ENCODE results near the gene CLEC2A. TPM values are rescaled to one million over a fixed set of nuclear protein-coding genes. Genes with fewer than 3 reads are reported as not detected.
"Not testable (repeated sequence)": the region's sequence is repeated elsewhere in the genome, so short reads cannot be mapped to it uniquely, and the experiment has no call there.

Gene CLEC2A, protein sequence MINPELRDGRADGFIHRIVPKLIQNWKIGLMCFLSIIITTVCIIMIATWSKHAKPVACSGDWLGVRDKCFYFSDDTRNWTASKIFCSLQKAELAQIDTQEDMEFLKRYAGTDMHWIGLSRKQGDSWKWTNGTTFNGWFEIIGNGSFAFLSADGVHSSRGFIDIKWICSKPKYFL
- not detected for total RNA-seq
- polyA plus RNA-seq: 0.11 TPM
- long read RNA-seq, donor 1: 0 reads
- long read RNA-seq, donor 2: 0 reads
- long read RNA-seq, donor 3: 0 reads
- long read RNA-seq, donor 4: 0 reads
- long read RNA-seq, donor 5: 0 reads
- long read RNA-seq, donor 6: 0 reads
- long read RNA-seq, donor 7: 0 reads
- long read RNA-seq, donor 8: 0 reads
- long read RNA-seq, donor 9: 0 reads
- long read RNA-seq, donor 10: 0 reads

- Histone ChIP-seq H3K4me3 (ENCODE audit: low read length in 2 of 2) (no peak within 1 kb of the TSS), H3K27ac (ENCODE audit: low read depth in 1 of 2, low read length in 1 of 2) (no peak within 1 kb of the TSS), H3K36me3 (ENCODE audit: control insufficient read depth in 2 of 2, insufficient read depth in 2 of 2, low read length in 1 of 2) (no peaks in the 10 kb centered on the region), H3K27me3 (ENCODE audit: control insufficient read depth in 2 of 2, insufficient read depth in 1 of 2, low read length in 1 of 2) (no peaks in the 10 kb centered on the region), H3K9me3 (ENCODE audit: control insufficient read depth in 2 of 2, insufficient read depth in 1 of 2, low read length in 1 of 2) (no peaks in the 10 kb centered on the region), H3K4me1 (ENCODE audit: control insufficient read depth in 2 of 2, insufficient read depth in 2 of 2, low read length in 2 of 2) (no peaks in the 10 kb centered on the region)
- 98% methylated on average over 6 of the region's 6 CpGs for WGBS
- no peak for DNase-seq (ENCODE audit: low read depth in 6 of 9, low spot score in 9 of 9)
These were observed at the start of gene CLEC2A for GRCh38 chr12:9932270-9932669. TSS of gene CLEC2A (minus strand) at chr12:9932370. CDS start at chr12:9932329, 41 bp downstream.

DNA sequence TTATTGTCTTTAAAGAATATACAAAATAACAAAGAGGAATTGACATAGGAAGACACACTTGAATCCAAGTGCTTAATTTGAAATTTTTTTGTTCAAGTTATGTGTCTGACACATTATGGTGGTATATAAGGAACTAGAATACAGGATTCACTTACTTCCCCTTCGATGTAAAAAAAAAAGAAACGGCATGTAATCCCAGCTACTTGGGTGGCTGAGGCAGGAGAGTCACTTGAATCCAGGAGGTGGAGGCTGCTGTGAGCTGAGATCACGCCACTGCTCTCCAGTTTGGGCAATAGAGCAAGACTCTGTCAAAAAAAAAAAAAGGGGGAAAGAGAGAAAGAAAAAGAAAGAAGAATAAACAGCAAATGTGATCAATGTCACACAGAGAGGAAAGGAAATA is 48.0 kb upstream of the CLEC2A start:
- Histone ChIP-seq H3K4me1 (ENCODE audit: control insufficient read depth in 2 of 2, insufficient read depth in 2 of 2, low read length in 2 of 2) (no peaks in the 10 kb centered on the region), H3K27me3 (ENCODE audit: control insufficient read depth in 2 of 2, insufficient read depth in 1 of 2, low read length in 1 of 2) (no peaks in the 10 kb centered on the region), H3K4me3 (ENCODE audit: low read length in 2 of 2) (no peak overlapping the region), H3K9me3 (ENCODE audit: control insufficient read depth in 2 of 2, insufficient read depth in 1 of 2, low read length in 1 of 2) (peaks cover 0 to 9% of the 10 kb centered on the region in 2 donors), H3K36me3 (ENCODE audit: control insufficient read depth in 2 of 2, insufficient read depth in 2 of 2, low read length in 1 of 2) (no peaks in the 10 kb centered on the region), H3K27ac (ENCODE audit: low read depth in 1 of 2, low read length in 1 of 2) (no peak overlapping the region)
- no peak for DNase-seq (ENCODE audit: low read depth in 6 of 9, low spot score in 9 of 9)
- 80% methylated on average over 3 of the region's 3 CpGs for WGBS

- H3K27me3 ChIP-seq (ENCODE audit: control insufficient read depth in 2 of 2, insufficient read depth in 1 of 2, low read length in 1 of 2): no peaks in the 10 kb centered on the region
- no peaks in the 10 kb centered on the region for H3K4me1 ChIP-seq (ENCODE audit: control insufficient read depth in 2 of 2, insufficient read depth in 2 of 2, low read length in 2 of 2)
- no peak for DNase-seq (ENCODE audit: low read depth in 6 of 9, low spot score in 9 of 9)
- H3K4me3 ChIP-seq (ENCODE audit: low read length in 2 of 2): no peak overlapping the region
- no peaks in the 10 kb centered on the region for H3K36me3 ChIP-seq (ENCODE audit: control insufficient read depth in 2 of 2, insufficient read depth in 2 of 2, low read length in 1 of 2)
- peaks cover 0 to 9% of the 10 kb centered on the region in 2 donors for H3K9me3 ChIP-seq (ENCODE audit: control insufficient read depth in 2 of 2, insufficient read depth in 1 of 2, low read length in 1 of 2)
- no peak overlapping the region for H3K27ac ChIP-seq (ENCODE audit: low read depth in 1 of 2, low read length in 1 of 2)
These were observed 45.7 kb upstream of the CLEC2A start for GRCh38 chr12:9977916-9978315.

GRCh38 chr12:9976626-9977025 is 44.5 kb upstream of the CLEC2A start:
- H3K27me3 ChIP-seq (ENCODE audit: control insufficient read depth in 2 of 2, insufficient read depth in 1 of 2, low read length in 1 of 2); H3K9me3 ChIP-seq (ENCODE audit: control insufficient read depth in 2 of 2, insufficient read depth in 1 of 2, low read length in 1 of 2); H3K36me3 ChIP-seq (ENCODE audit: control insufficient read depth in 2 of 2, insufficient read depth in 2 of 2, low read length in 1 of 2); H3K4me3 ChIP-seq (ENCODE audit: low read length in 2 of 2); H3K4me1 ChIP-seq (ENCODE audit: control insufficient read depth in 2 of 2, insufficient read depth in 2 of 2, low read length in 2 of 2); DNase-seq (ENCODE audit: low read depth in 6 of 9, low spot score in 9 of 9); H3K27ac ChIP-seq (ENCODE audit: low read depth in 1 of 2, low read length in 1 of 2): not testable (repeated sequence)
- 73% methylated on average over 5 of the region's 5 CpGs for WGBS

DNA sequence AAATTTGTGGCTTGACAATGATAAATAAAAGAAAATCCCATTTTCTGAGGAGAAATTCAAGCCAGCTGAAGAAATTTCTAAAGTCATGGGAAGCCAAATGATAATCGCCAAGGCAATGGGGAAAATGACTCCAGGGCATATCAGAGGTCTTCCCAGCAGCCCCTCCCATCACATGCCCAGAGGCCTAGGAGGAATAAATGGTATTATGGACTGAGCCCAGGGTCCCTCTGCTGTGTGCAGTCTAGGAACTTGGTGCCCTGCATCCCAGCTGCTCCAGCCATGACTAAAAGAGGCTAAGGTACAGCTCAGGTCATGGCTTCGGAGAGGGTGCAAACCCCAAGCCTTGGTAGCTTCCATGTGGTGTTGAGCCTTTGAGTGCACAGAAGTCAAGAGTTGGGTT is 43.4 kb upstream of the CLEC2A start:
- no peaks in the 10 kb centered on the region for H3K36me3 ChIP-seq (ENCODE audit: control insufficient read depth in 2 of 2, insufficient read depth in 2 of 2, low read length in 1 of 2)
- no peak for DNase-seq (ENCODE audit: low read depth in 6 of 9, low spot score in 9 of 9)
- no peaks in the 10 kb centered on the region for H3K4me1 ChIP-seq (ENCODE audit: control insufficient read depth in 2 of 2, insufficient read depth in 2 of 2, low read length in 2 of 2)
- no peak overlapping the region for H3K27ac ChIP-seq (ENCODE audit: low read depth in 1 of 2, low read length in 1 of 2)
- WGBS: 97% methylated on average over 2 of the region's 2 CpGs
- no peaks in the 10 kb centered on the region for H3K27me3 ChIP-seq (ENCODE audit: control insufficient read depth in 2 of 2, insufficient read depth in 1 of 2, low read length in 1 of 2)
- H3K9me3 ChIP-seq (ENCODE audit: control insufficient read depth in 2 of 2, insufficient read depth in 1 of 2, low read length in 1 of 2): peaks cover 0 to 9% of the 10 kb centered on the region in 2 donors
- H3K4me3 ChIP-seq (ENCODE audit: low read length in 2 of 2): no peak overlapping the region

DNA sequence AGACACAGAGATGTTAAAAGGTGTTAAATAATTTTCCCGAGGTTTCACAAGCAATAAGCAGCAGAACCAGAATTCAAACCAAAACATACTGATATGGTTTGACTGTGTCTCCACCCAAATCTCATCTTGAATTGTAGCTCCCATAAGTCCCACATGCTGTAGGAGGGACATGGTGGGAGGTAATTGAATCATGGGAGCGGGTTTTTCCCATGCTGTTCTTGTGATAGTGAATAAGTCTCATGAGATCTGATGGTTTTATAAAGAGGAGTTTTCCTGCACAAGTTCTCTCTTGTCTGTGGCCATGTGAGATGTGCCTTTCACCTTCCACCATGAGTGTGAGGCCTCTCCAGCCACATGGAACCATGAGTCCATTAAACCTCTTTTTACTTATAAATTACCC is 42.6 kb upstream of the CLEC2A start:
- not testable (repeated sequence) for H3K27ac ChIP-seq (ENCODE audit: low read depth in 1 of 2, low read length in 1 of 2); DNase-seq (ENCODE audit: low read depth in 6 of 9, low spot score in 9 of 9); H3K4me3 ChIP-seq (ENCODE audit: low read length in 2 of 2); H3K36me3 ChIP-seq (ENCODE audit: control insufficient read depth in 2 of 2, insufficient read depth in 2 of 2, low read length in 1 of 2); H3K27me3 ChIP-seq (ENCODE audit: control insufficient read depth in 2 of 2, insufficient read depth in 1 of 2, low read length in 1 of 2); H3K9me3 ChIP-seq (ENCODE audit: control insufficient read depth in 2 of 2, insufficient read depth in 1 of 2, low read length in 1 of 2); H3K4me1 ChIP-seq (ENCODE audit: control insufficient read depth in 2 of 2, insufficient read depth in 2 of 2, low read length in 2 of 2)
- WGBS: 94% methylated on average over 2 of the region's 2 CpGs

- H3K9me3 ChIP-seq (ENCODE audit: control insufficient read depth in 2 of 2, insufficient read depth in 1 of 2, low read length in 1 of 2): peaks cover 0 to 9% of the 10 kb centered on the region in 2 donors
- no peak overlapping the region for H3K4me3 ChIP-seq (ENCODE audit: low read length in 2 of 2)
- no peaks in the 10 kb centered on the region for H3K27me3 ChIP-seq (ENCODE audit: control insufficient read depth in 2 of 2, insufficient read depth in 1 of 2, low read length in 1 of 2)
- DNase-seq (ENCODE audit: low read depth in 6 of 9, low spot score in 9 of 9): no peak
- H3K4me1 ChIP-seq (ENCODE audit: control insufficient read depth in 2 of 2, insufficient read depth in 2 of 2, low read length in 2 of 2): no peaks in the 10 kb centered on the region
- WGBS: 91% methylated on average over 1 of the region's 1 CpG
- no peak overlapping the region for H3K27ac ChIP-seq (ENCODE audit: low read depth in 1 of 2, low read length in 1 of 2)
- H3K36me3 ChIP-seq (ENCODE audit: control insufficient read depth in 2 of 2, insufficient read depth in 2 of 2, low read length in 1 of 2): no peaks in the 10 kb centered on the region
These were observed 41.8 kb upstream of the CLEC2A start for GRCh38 chr12:9973949-9974348.

DNA sequence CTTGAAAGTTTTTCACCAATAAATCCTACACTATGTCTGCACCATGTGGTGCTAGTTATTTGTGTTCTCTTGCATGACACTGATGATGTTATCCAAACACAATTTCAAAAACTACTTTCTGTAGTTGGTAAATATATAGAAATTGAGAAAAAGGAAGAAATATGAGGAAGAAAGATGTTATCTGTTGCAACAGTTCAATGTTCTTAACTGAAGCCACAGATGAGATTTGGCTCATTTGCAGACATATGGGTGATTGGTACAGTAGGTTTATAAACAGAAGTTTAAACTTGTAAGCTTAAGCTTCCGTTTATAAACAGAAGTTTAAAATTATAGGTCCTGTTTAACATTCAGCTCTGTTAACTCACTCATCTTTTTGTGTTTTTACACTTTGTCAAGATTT is 39.0 kb upstream of the CLEC2A start, which contains the start of gene CLEC12A:
Gene CLEC12A (plus strand): TSS at position 229 of the 400 bp plus-strand sequence. CDS start 188 bp downstream, outside the sequence.
- no peaks in the 10 kb centered on the region for H3K27me3 ChIP-seq (ENCODE audit: control insufficient read depth in 2 of 2, insufficient read depth in 1 of 2, low read length in 1 of 2)
- no peaks in the 10 kb centered on the region for H3K4me1 ChIP-seq (ENCODE audit: control insufficient read depth in 2 of 2, insufficient read depth in 2 of 2, low read length in 2 of 2)
- H3K27ac ChIP-seq (ENCODE audit: low read depth in 1 of 2, low read length in 1 of 2): no peak within 1 kb of the TSS
- H3K36me3 ChIP-seq (ENCODE audit: control insufficient read depth in 2 of 2, insufficient read depth in 2 of 2, low read length in 1 of 2): no peaks in the 10 kb centered on the region
- 14% methylated on average over 1 of the region's 1 CpG for WGBS
- H3K9me3 ChIP-seq (ENCODE audit: control insufficient read depth in 2 of 2, insufficient read depth in 1 of 2, low read length in 1 of 2): peaks cover 0 to 8% of the 10 kb centered on the region in 2 donors
- no peak for DNase-seq (ENCODE audit: low read depth in 6 of 9, low spot score in 9 of 9)
- H3K4me3 ChIP-seq (ENCODE audit: low read length in 2 of 2): no peak within 1 kb of the TSS

DNA sequence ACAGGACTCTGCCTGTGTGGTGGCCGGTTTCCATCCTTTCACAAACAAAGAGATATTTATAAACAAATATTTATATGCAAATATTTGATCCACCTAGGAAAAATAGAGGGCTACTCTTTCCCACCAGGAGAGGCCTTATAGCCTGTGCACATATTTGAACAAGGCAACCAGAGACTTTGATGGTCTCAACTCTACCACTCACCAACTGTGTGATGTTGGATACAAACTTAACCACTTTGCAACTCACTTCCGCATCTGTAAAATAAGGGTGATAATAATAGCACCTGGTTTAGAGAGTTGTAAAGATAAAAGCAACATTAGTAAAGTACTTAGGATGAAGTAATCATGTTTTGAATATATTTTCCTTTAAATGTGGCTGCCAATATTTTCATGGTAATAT is 37.5 kb upstream of the CLEC2A start:
- 93% methylated on average over 2 of the region's 2 CpGs for WGBS
- Histone ChIP-seq H3K9me3 (ENCODE audit: control insufficient read depth in 2 of 2, insufficient read depth in 1 of 2, low read length in 1 of 2) (no peaks in the 10 kb centered on the region), H3K36me3 (ENCODE audit: control insufficient read depth in 2 of 2, insufficient read depth in 2 of 2, low read length in 1 of 2) (no peaks in the 10 kb centered on the region), H3K27ac (ENCODE audit: low read depth in 1 of 2, low read length in 1 of 2) (no peak overlapping the region), H3K4me1 (ENCODE audit: control insufficient read depth in 2 of 2, insufficient read depth in 2 of 2, low read length in 2 of 2) (no peaks in the 10 kb centered on the region), H3K4me3 (ENCODE audit: low read length in 2 of 2) (no peak overlapping the region), H3K27me3 (ENCODE audit: control insufficient read depth in 2 of 2, insufficient read depth in 1 of 2, low read length in 1 of 2) (no peaks in the 10 kb centered on the region)
- no peak for DNase-seq (ENCODE audit: low read depth in 6 of 9, low spot score in 9 of 9)

Data from thymus (tissue), 14 donors.